ENCODE results near the gene LTBR. TPM values are rescaled to one million over a fixed set of nuclear protein-coding genes. Genes with fewer than 3 reads are reported as not detected.

Gene LTBR
- total and polyA plus RNA-seq, 2 donors (not counting 1 experiment from before 2014, with no cell fraction given), result 1.1 TPM; not detected in 1

DNA sequence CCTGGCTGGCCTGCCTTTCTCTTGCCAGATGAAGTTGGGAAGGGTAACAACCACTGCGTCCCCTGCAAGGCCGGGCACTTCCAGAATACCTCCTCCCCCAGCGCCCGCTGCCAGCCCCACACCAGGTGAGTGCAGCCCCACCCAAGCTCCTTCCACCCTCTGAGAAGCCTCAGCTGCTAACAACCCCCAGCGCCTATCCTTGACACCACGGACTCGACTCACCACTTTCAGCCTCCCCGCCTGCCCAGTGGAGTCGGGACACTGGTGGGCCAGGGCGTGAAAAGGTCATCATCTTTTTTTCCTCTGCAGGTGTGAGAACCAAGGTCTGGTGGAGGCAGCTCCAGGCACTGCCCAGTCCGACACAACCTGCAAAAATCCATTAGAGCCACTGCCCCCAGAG, 2.1 kb downstream of the LTBR start:
- Mint-ChIP-seq H3K4me3 (no peak overlapping the region), H3K27ac (no peak overlapping the region), H3K4me1 (peaks cover 6% of the 10 kb centered on the region), H3K9me3 (ENCODE audit: insufficient read depth) (no peaks in the 10 kb centered on the region), H3K27me3 (peaks cover 58% of the 10 kb centered on the region)
- DNase-seq (no peak), ATAC-seq (ENCODE audit: low read depth) (no peak)
- no peaks in the 10 kb centered on the region for H3K36me3 ChIP-seq (replicated peaks in 1 of 2; ENCODE audit: control extremely low read depth in 1 of 2, control insufficient read depth in 1 of 2, extremely low read depth in 1 of 2, insufficient read depth in 2 of 2, low read length in 1 of 2)
- no peak overlapping the region for H3K4me2 ChIP-seq (replicated peaks; ENCODE audit: low read depth, low read length, poor library complexity, severe bottlenecking)
- TF ChIP-seq CTCF (IDR thresholded peaks at IDR 0.05), result no peak
- no peak for TF ChIP-seq EZH2 (IDR thresholded peaks at IDR 0.05; ENCODE audit: borderline replicate concordance, insufficient read depth, low read depth, low read length, poor library complexity, severe bottlenecking)
- no peak overlapping the region for H3K9ac ChIP-seq (ENCODE audit: low read length)
- CTCF ChIA-PET, result no interaction called here
- H2AFZ ChIP-seq (ENCODE audit: insufficient read depth, low read depth, low read length, poor library complexity, severe bottlenecking), result no peak overlapping the region
- POLR2A ChIA-PET, result no interaction called here
- peaks cover 10 to 17% of the 10 kb centered on the region in 2 donors for H3K4me1 ChIP-seq (ENCODE audit: control insufficient read depth in 2 of 2, insufficient read depth in 2 of 2, low read length in 2 of 2)
- 89% methylated on average over 10 of the region's 11 CpGs for WGBS (ENCODE audit: insufficient coverage)
- no peak overlapping the region for H3K4me3 ChIP-seq (ENCODE audit: control extremely low read depth in 1 of 5, extremely low read depth in 1 of 5, insufficient read depth in 1 of 5, low read depth in 2 of 5, low read length in 4 of 5)
- H3K27me3 ChIP-seq (replicated peaks in 1 of 4; ENCODE audit: control extremely low read depth in 1 of 4, control insufficient read depth in 3 of 4, insufficient read depth in 4 of 4, low read length in 3 of 4), result peaks cover 0 to 47% (median 19%) of the 10 kb centered on the region in 4 experiments
- intact Hi-C loops (cut with micrococcal nuclease), result no loop called here
- H4K20me1 ChIP-seq (ENCODE audit: control insufficient read depth, insufficient read depth, low read length, poor library complexity, severe bottlenecking), result no peaks in the 10 kb centered on the region
- peaks cover 0 to 12% (median 0%) of the 10 kb centered on the region in 3 donors for H3K9me3 ChIP-seq (ENCODE audit: control extremely low read depth in 1 of 3, control insufficient read depth in 2 of 3, insufficient read depth in 1 of 3, low read length in 2 of 3)
- H3K27ac ChIP-seq (ENCODE audit: low read length in 2 of 2), result no peak overlapping the region
- no peaks in the 10 kb centered on the region for H3K79me2 ChIP-seq (ENCODE audit: control insufficient read depth, insufficient read depth, low read length)

DNA sequence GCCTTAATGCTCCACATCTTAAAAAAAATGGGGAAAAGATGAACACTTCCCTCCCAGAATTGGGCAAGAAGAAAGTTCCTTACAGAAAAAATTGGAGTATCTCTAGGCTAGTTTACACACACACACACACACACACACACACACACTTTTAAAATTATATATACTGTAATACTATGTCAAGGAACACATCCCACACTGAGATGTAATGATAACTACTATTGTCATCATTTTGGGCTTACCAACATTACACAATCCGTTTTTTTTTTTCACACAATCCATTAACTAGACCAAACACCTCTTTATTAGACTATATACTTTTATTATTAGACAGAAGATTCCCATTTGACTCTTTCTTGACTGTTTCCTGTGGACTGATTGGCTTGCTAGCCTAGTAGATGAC, 2.5 kb downstream of the LTBR start:
- no peaks in the 10 kb centered on the region for H3K36me3 ChIP-seq (replicated peaks in 1 of 2; ENCODE audit: control extremely low read depth in 1 of 2, control insufficient read depth in 1 of 2, extremely low read depth in 1 of 2, insufficient read depth in 2 of 2, low read length in 1 of 2)
- intact Hi-C loops (cut with micrococcal nuclease), result no loop called here
- no peak overlapping the region for H3K4me3 ChIP-seq (ENCODE audit: control extremely low read depth in 1 of 5, extremely low read depth in 1 of 5, insufficient read depth in 1 of 5, low read depth in 2 of 5, low read length in 4 of 5)
- H3K4me2 ChIP-seq (replicated peaks; ENCODE audit: low read depth, low read length, poor library complexity, severe bottlenecking), result no peak overlapping the region
- no peak overlapping the region for H3K9ac ChIP-seq (ENCODE audit: low read length)
- ChIA-PET CTCF (no interaction called here), POLR2A (no interaction called here)
- H3K4me3 Mint-ChIP-seq, result no peak overlapping the region
- no peak overlapping the region for H3K27ac Mint-ChIP-seq
- no peak overlapping the region for H3K27ac ChIP-seq (ENCODE audit: low read length in 2 of 2)
- H2AFZ ChIP-seq (ENCODE audit: insufficient read depth, low read depth, low read length, poor library complexity, severe bottlenecking), result no peak overlapping the region
- TF ChIP-seq CTCF (IDR thresholded peaks at IDR 0.05) (no peak), EZH2 (IDR thresholded peaks at IDR 0.05; ENCODE audit: borderline replicate concordance, insufficient read depth, low read depth, low read length, poor library complexity, severe bottlenecking) (no peak)
- peaks cover 0 to 12% (median 0%) of the 10 kb centered on the region in 3 donors for H3K9me3 ChIP-seq (ENCODE audit: control extremely low read depth in 1 of 3, control insufficient read depth in 2 of 3, insufficient read depth in 1 of 3, low read length in 2 of 3)
- peaks cover 10 to 17% of the 10 kb centered on the region in 2 donors for H3K4me1 ChIP-seq (ENCODE audit: control insufficient read depth in 2 of 2, insufficient read depth in 2 of 2, low read length in 2 of 2)
- H4K20me1 ChIP-seq (ENCODE audit: control insufficient read depth, insufficient read depth, low read length, poor library complexity, severe bottlenecking), result no peaks in the 10 kb centered on the region
- no peaks in the 10 kb centered on the region for H3K79me2 ChIP-seq (ENCODE audit: control insufficient read depth, insufficient read depth, low read length)
- DNase-seq (no peak), ATAC-seq (ENCODE audit: low read depth) (no peak)
- H3K4me1 Mint-ChIP-seq, result peaks cover 6% of the 10 kb centered on the region
- no peaks in the 10 kb centered on the region for H3K9me3 Mint-ChIP-seq (ENCODE audit: insufficient read depth)
- no CpG with 5 or more reads among the region's 1 CpG for WGBS (ENCODE audit: insufficient coverage)
- peaks cover 0 to 43% (median 17%) of the 10 kb centered on the region in 4 experiments for H3K27me3 ChIP-seq (replicated peaks in 1 of 4; ENCODE audit: control extremely low read depth in 1 of 4, control insufficient read depth in 3 of 4, insufficient read depth in 4 of 4, low read length in 3 of 4)
- peaks cover 54% of the 10 kb centered on the region for H3K27me3 Mint-ChIP-seq
